Left lung (tissue), 10 donors: Measurements from ENCODE around the gene MFRP. TPM values are rescaled to one million over a fixed set of nuclear protein-coding genes. Genes with fewer than 3 reads are reported as not detected.

ENCODE experiments used
- ATAC-seq: fragments of 200-7000 bp; cut with Tn5 transposase; one replicate; pipeline ENCODE4 v1.9.1; 2020; ENCODE audit warnings: moderate library complexity
- DNase-seq, 4 donors: peaks; one replicate each; pipeline ENCODE4 v3.0.0-alpha.2; 2013 to 2020
- H3K27ac ChIP-seq, 2 donors: fragments of 200-600 bp; sonication (generic) in 1 of 2; one replicate each; pipeline versions ENCODE4 v1.5.0 to v1.8.0; 2020 to 2021
- H3K27me3 ChIP-seq, 2 donors: fragments of 200-600 bp; sonication (generic) in 1 of 2; one replicate each; pipeline versions ENCODE4 v1.5.0 to v1.8.0; 2020 to 2021
- H3K36me3 ChIP-seq, 2 donors: fragments of 200-600 bp; sonication (generic) in 1 of 2; one replicate each; pipeline versions ENCODE4 v1.5.0 to v1.8.0; 2020 to 2021
- H3K4me1 ChIP-seq, 2 donors: fragments of 200-600 bp; one replicate each; pipeline ENCODE4 v1.8.0; 2021
- H3K4me3 ChIP-seq, 2 donors: fragments of 200-600 bp; sonication (generic) in 1 of 2; one replicate each; pipeline versions ENCODE4 v1.5.0 to v1.8.0; 2020 to 2021; ENCODE audit warnings: mild to moderate bottlenecking in 1 of 2
- H3K9me3 ChIP-seq, 2 donors: fragments of 200-600 bp; sonication (generic) in 1 of 2; one replicate each; pipeline versions ENCODE4 v1.5.0 to v1.8.0; 2020 to 2021
- CTCF ChIP-seq, 2 donors: fragments of 200-600 bp; sonication (generic) in 1 of 2; IDR thresholded peaks; one replicate each; pipeline versions ENCODE4 v1.5.0 to v1.8.0; 2021; ENCODE audit warnings: antibody characterized with exemption in 2 of 2
- intact Hi-C, 2 donors: fragments of 100-400 bp; cut with DNase I; formaldehyde crosslinking; loops; one replicate each; pipeline versions ENCODE4 v1.11.2 to v1.14.2; 2022
- polyA plus RNA-seq, 6 donors: library from polyadenylated mRNA; unstranded; fragments of 120-200 nt; gene quantifications; one replicate each; pipeline ENCODE4 v1.2.1, GENCODE V29; 2013; ENCODE audit not compliant: insufficient read length in 6 of 6
- total RNA-seq, 2 donors: library from RNA; stranded (reverse); fragmentation: NEBNext Ultra II Directional; extraction: Animal tissue kit (Norgen Biotek cat#: 25700); gene quantifications; one replicate each; pipeline ENCODE4 v1.2.1, GENCODE V29; 2021
- donor health status: DM: no; HTN: yes; CAD: no.
- donor health status: DM: no; HTN: no; CAD: no.

MFRP gene
- total and polyA plus RNA-seq, 8 donors: 0.04 to 0.07 TPM; not detected in 6

GRCh38 chr11:119336744-119337469, 9.6 kb downstream of the MFRP start:
- no peak overlapping the region for H3K27ac ChIP-seq
- DNase-seq (no peak), ATAC-seq (no peak)
- H3K27me3 ChIP-seq: peaks cover 7 to 36% of the 10 kb centered on the region in 2 donors
- no peak for TF ChIP-seq CTCF (IDR thresholded peaks at IDR 0.05)
- H3K9me3 ChIP-seq: no peaks in the 10 kb centered on the region
- intact Hi-C loops: no loop called here
- peaks cover 0 to 5% of the 10 kb centered on the region in 2 donors for H3K36me3 ChIP-seq
- peaks cover 21 to 69% of the 10 kb centered on the region in 2 donors for H3K4me1 ChIP-seq
- no peak overlapping the region for H3K4me3 ChIP-seq

GRCh38 chr11:119335655-119336543, 10.6 kb downstream of the MFRP start:
- ATAC-seq (no peak), DNase-seq (no peak)
- intact Hi-C loops: no loop called here
- Histone ChIP-seq H3K4me3 (peak overlapping the region in 1 of 2 donors; percentile 90), H3K27me3 (peaks cover 7 to 26% of the 10 kb centered on the region in 2 donors), H3K9me3 (no peaks in the 10 kb centered on the region), H3K36me3 (peaks cover 0 to 5% of the 10 kb centered on the region in 2 donors), H3K27ac (no peak overlapping the region), H3K4me1 (peaks cover 14 to 61% of the 10 kb centered on the region in 2 donors)
- no peak for TF ChIP-seq CTCF (IDR thresholded peaks at IDR 0.05)

GRCh38 chr11:119335091-119335654, 11.3 kb downstream of the MFRP start:
- Histone ChIP-seq H3K36me3 (peaks cover 0 to 5% of the 10 kb centered on the region in 2 donors), H3K27me3 (peaks cover 5 to 18% of the 10 kb centered on the region in 2 donors), H3K4me1 (peaks cover 11 to 54% of the 10 kb centered on the region in 2 donors), H3K27ac (peak overlapping the region in 1 of 2 donors; percentile 81), H3K4me3 (peak overlapping the region; percentile 90 to 95), H3K9me3 (no peaks in the 10 kb centered on the region)
- no peak for ATAC-seq
- no peak for DNase-seq
- TF ChIP-seq CTCF (IDR thresholded peaks at IDR 0.05): no peak
- intact Hi-C loops: no loop called here

- no peaks in the 10 kb centered on the region for H3K9me3 ChIP-seq
- H3K27me3 ChIP-seq: peaks cover 0 to 10% of the 10 kb centered on the region in 2 donors
- intact Hi-C loops: no loop called here
- peaks cover 10 to 46% of the 10 kb centered on the region in 2 donors for H3K4me1 ChIP-seq
- H3K27ac ChIP-seq: peak within 1 kb of the TSS; percentile 81
- ATAC-seq (peak; percentile 94), DNase-seq (peak; percentile 91 to 98 (median 96))
- peaks cover 0 to 5% of the 10 kb centered on the region in 2 donors for H3K36me3 ChIP-seq
- no peak for TF ChIP-seq CTCF (IDR thresholded peaks at IDR 0.05)
- peak within 1 kb of the TSS; percentile 90 to 95 for H3K4me3 ChIP-seq
These were observed 12.2 kb downstream of the MFRP start, which contains the start of gene RNF26 for GRCh38 chr11:119334174-119334930. TSS of gene RNF26 (plus strand) at chr11:119334527. CDS start at chr11:119335123, 596 bp downstream.
